Stimulated activated CD8-positive, alpha-beta memory T cell treated with anti-CD3 and anti-CD28 coated beads, Interleukin-4, amount 100 ng/mL, for 1 hour (primary cell): ENCODE measurements around the gene SMCO4.

Experiments
- DNase-seq, 2 donors: peaks; one replicate each; pipeline ENCODE4 v3.0.0-alpha.2; 2020; ENCODE audit warnings: low read depth in 2 of 2, low spot score in 1 of 2

Gene SMCO4

DNA sequence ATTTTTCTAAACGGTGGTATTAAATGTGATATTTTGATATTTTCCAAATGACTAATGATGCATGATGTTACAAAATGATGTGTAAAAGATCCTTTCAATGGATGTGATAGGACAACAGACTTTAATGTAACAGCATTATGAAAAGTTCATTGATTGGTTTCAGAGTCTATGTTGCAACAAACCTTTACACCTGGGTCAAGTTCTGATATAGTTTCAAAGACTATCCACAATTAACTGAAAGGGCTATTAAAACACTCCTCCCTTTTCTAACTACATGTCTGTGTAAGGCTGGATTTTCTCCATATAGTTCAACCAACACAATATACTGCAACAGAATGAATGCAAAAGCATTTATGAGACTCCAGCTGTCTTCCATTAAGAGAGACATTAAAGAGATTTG, 35.7 kb downstream of the SMCO4 start:
- no peak for DNase-seq

DNA sequence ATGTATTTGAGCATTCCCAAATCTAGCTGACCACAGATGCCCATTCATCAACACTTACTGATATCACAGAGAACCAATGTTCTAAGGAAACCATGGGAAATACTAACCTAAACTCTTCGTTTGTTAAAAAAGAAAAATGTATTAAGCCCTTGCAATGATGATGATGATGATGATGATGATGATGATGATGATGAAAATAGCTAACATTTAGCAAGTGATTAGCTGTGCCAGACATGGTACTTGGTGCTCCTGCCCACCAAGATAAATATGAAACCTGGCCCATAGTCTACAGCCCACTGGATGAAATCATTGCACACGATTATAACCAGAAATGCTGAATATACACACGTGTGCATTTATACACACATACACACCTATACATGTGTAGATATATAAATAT, 37.5 kb downstream of the SMCO4 start:
- no peak for DNase-seq

GRCh38 chr11:93504110-93505095, 38.8 kb downstream of the SMCO4 start:
- no peak for DNase-seq

GRCh38 chr11:93501856-93502255, 41.3 kb downstream of the SMCO4 start:
- DNase-seq, result no peak

DNA sequence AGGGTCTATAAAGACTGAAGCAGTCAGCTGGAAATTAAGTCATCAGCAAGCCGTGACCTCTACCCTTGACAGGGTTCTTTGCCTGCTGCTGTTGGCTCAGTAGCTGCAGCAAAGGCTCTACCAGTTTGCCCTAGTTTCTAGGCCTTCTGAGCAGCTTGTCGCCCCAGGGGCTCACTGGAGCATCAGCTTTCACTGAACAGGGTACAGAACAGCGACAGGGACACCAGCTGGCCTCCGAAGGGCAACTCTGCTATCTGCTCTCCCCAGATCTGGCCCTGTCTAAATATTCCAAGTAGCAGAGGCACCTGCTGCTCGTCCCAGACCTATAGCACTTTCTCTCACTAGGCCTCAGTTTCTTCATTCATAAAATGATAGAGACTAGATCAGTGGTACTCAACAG, 42.4 kb downstream of the SMCO4 start:
- DNase-seq, result no peak

- DNase-seq, result no peak
Measured at GRCh38 chr11:93498641-93499040, 44.5 kb downstream of the SMCO4 start.

GRCh38 chr11:93498161-93498560, 45.0 kb downstream of the SMCO4 start:
- DNase-seq, result no peak

GRCh38 chr11:93497596-93497995, 45.6 kb downstream of the SMCO4 start:
- DNase-seq, result no peak

GRCh38 chr11:93494357-93494756, 48.8 kb downstream of the SMCO4 start:
- no peak for DNase-seq

DNA sequence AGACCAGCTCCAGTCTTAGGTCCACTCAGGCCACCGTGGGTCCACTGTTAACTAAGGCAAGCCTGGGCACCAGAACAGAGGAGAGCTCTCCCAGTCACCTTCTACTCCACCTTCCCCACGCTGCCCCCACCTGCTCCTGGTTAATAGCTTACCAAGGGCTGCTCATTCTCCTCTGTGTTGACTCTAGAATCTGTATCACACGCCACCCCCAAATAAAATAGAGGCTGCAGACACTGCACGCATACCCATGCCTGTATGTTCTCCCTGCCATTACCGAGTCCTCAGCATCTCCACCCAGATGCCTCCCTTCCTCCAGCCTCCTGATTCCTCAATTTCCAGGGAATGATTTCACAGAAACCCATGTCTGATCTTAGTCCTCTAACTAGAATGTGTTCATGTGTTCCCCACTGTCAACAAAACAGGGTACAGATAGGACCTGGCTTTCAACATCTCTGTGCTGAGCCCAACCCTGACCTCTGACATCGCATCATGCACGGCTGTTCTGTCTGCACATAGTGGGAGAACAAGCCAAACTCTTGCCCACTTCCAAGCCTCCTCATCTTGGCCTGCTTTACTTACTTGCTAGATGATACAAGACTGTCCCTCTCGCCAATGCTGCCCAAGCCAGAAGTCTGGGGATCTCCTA, 49.8 kb downstream of the SMCO4 start:
- no peak for DNase-seq

GRCh38 chr11:93492464-93493251, 50.5 kb downstream of the SMCO4 start:
- DNase-seq, result no peak

DNA sequence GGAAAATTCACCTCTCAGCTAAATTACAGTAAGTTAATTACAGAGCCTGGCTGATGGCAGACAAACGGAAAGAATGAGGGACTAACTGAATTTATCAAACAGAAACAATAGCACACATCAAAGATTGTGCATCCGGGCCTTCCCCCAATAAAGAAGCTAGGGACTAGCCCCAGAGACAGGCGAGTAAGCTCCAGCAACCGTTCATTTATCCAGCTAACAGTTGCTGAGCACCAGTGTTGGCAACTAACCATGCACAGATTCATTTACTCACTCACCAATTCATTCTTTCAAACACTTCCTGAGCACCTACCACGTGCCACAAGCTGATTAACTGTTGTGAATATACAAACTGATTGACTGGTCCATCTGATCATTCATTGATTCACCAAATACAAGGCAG, 51.2 kb downstream of the SMCO4 start:
- no peak for DNase-seq

DNA sequence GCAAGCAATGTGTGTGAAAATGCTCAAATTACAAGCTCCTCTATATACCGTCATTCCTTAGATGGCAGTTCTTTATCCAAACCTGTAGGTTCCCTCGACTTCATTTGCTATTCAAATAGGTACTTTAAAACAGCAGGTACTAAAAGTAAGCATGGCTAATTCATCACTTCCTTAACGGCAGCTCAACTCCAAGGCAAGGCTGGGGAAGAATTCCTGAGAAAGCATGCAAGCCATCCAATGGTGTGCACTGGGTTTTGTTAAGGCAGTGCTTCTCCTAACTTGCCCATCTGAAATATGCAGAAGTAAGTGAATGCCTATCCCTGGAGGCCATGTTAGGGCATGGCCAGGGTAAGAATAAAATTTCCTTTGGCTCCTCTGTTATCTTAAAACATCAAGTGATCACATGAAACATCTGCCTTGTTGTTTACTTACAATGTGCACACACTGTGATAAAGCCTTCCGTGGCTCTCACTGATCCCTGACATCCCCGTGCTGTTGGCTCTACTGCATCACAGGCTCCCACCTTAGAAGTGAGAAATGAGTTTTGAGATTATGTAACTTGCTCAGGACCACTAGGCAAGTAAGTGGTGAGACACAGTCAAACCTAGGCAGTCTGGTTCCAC, 52.1 kb downstream of the SMCO4 start:
- no peak for DNase-seq

- DNase-seq, result no peak
Measured at GRCh38 chr11:93489841-93490240, 53.4 kb downstream of the SMCO4 start.

DNA sequence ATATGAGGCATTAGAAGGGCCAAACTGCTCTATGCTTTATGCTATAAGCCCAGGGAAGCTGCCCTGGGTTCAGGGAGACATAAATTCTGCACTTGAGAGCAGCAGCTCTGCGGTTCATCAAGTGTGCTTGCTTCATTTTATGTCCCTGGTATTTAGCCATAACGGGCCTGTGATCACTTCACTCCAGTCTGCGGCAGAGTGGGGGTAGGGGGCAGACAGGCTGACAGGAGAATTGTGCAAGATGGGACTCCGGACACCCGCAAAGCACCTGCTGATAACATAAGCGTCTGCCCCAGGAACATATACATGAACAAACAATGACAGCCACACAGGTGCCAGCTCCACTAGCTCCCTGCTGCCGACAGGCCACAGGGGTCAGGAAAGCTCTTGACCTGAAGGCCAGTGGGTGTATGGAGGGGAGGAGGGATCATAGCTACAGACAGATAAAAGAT, 56.1 kb downstream of the SMCO4 start:
- no peak for DNase-seq

DNA sequence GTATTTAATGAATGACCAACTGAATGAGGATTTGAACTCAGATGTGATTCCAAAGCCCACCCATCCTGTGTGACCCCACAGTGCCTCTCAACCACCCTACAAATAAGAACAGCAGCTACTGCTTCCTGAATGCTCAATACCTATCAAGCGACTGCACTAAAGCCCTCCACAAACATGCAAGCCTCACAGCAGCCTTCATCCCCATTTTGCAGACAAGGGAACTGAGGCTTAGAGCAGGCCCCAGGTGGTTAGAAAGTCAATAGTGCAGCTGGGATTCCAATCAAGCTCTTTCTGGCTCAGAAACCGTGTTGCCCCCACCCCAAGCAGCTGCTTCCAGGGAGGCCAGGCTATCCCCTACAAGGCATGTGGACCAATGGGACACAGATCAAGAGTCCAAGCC, 57.2 kb downstream of the SMCO4 start:
- DNase-seq, result no peak

GRCh38 chr11:93484716-93485115, 58.5 kb downstream of the SMCO4 start:
- no peak for DNase-seq

- DNase-seq, result no peak
Measured at GRCh38 chr11:93482556-93482955, 60.6 kb downstream of the SMCO4 start.

DNA sequence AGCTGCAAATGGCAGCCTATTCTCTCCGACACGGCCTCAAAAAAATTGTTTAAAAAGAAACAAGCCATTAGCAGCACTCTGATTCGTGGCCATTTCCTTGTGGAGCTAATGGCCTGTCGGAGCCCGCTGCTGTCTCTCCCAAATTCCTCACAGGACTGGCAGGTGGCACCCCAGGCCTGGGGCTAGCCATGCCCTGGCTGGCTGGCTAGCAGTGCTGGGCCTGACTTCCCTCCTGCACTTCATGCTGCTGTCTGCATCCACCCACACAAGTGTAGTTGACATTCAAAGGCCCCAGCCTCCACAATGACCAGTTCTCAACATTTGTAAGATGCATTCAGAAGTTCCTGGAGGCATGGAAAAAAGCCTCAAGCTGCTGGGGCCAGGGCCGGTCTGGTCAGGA, 61.5 kb downstream of the SMCO4 start:
- no peak for DNase-seq

DNA sequence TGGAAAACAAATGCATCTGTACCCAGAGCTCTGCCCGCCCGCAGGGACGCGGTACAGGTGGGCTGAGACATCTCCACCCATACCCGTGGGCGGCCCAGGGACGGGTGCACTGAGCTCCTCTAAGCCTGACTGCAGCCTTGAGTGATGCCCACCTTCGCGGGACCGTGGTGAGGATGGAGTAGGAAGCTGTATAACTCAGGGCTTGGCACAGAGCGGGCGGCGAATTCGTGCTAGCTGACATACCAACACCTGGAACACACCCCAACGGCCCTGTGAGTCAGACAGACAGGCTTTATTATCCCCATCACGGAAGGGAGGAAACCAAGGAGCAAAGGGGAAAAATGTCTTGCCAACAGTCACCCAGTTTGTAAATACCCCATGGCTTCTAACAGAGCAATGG, 61.9 kb downstream of the SMCO4 start:
- no peak for DNase-seq

- DNase-seq, result no peak
Measured at GRCh38 chr11:93480756-93481155, 62.4 kb downstream of the SMCO4 start.
